GM21390 (cell line): Measurements from ENCODE around the gene G6PC1.
"Not testable (repeated sequence)": the region's sequence is repeated elsewhere in the genome, so short reads cannot be mapped to it uniquely, and the experiment has no call there.

Source experiments
- ATAC-seq: cut with Tn5 transposase; IDR thresholded peaks from one replicate; pipeline ENCODE4 v1.9.1; 2021; ENCODE audit not compliant: unreplicated experiment

Gene G6PC1

DNA sequence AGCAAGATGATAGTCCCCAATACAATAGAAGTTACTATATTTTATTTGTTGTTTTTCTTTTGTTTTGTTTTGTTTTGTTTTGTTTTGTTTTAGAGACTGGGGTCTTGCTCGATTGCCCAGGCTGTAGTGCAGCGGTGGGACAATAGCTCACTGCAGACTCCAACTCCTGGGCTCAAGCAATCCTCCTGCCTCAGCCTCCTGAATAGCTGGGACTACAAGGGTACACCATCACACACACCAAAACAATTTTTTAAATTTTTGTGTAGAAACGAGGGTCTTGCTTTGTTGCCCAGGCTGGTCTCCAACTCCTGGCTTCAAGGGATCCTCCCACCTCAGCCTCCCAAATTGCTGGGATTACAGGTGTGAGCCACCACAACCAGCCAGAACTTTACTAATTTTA lies 618 bp upstream of the G6PC1 start:
- not testable (repeated sequence) for ATAC-seq

DNA sequence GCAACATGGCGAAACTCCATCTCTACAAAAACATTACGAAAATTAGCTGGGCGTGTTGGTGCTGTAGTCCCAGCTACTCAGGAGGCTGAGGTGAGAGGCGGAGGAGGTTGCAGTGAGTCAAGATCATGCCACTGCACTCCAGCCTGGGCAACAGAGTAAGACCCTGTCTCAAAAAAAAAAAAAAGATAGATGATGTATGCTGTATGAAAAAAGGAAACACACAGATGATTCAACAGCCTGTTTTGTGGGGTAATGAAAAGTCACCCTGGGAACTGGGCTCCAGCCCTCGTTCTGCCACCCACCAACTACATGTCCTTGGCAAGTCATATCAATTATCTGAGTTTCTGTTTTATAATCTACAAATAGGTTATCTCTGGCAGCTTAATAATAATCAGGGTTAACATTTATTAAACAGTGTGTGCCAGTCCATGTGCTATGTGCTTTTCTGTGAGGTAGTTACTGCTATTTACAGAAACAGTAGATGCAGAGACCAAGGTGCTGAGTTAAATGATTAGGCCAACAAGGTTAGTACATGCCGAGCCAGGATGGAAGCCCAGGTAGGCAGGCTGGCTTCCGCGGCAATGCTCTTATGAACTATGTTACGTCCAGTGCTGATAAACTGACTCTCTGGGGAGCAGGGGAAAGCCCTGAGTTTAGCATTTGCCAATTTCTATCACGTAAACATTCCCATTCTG lies 1.1 kb downstream of the G6PC1 start:
- ATAC-seq: no peak

DNA sequence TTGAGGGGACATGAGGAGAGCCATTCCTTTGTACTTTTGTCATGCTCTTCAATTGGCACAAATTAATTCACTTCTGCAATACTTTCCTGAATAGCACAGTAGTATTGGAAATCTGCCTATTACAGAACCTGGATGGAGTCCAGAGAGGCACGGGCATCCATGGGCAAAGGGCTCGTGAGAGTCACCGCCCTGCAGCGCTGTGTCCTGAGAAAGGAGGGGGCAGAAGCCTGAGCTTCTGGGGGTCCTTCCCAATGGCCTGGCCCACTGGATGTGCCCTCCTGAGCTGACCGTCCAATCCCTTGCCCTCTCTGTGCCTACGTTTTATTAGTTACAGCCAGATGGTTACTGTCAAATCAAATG lies 3.5 kb downstream of the G6PC1 start:
- no peak for ATAC-seq

DNA sequence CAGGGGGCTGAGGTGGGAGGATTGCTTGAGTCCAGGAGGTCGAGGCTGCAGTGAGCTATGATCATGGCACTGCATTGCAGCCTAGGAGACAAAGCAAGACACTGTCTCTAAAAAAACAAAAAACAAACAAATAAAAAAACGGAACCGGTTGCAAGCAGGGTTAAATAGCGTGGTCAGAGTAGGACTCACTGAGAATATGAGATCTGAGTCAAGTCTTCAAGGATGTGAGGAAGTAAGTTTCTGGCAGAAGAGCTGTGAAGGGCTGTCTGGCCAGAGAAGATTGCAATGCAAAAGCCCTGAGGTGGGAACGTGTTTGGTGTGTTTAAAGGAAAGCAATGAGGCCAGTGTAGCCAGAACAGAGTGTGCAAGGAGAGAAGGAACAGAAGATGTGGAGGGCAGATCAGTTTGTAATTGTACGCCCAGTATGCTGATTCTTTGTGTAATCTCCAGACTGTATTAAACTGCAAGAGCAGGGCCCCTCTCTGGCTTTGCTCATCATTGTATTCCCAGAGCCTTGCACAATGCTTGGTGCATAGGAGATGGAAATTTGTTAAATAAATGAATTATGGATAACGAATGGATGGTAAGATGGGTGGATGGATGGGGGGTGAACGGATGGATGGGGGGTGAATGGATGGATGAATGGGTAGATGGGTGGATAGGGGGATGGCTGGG lies 6.3 kb downstream of the G6PC1 start:
- no peak for ATAC-seq

DNA sequence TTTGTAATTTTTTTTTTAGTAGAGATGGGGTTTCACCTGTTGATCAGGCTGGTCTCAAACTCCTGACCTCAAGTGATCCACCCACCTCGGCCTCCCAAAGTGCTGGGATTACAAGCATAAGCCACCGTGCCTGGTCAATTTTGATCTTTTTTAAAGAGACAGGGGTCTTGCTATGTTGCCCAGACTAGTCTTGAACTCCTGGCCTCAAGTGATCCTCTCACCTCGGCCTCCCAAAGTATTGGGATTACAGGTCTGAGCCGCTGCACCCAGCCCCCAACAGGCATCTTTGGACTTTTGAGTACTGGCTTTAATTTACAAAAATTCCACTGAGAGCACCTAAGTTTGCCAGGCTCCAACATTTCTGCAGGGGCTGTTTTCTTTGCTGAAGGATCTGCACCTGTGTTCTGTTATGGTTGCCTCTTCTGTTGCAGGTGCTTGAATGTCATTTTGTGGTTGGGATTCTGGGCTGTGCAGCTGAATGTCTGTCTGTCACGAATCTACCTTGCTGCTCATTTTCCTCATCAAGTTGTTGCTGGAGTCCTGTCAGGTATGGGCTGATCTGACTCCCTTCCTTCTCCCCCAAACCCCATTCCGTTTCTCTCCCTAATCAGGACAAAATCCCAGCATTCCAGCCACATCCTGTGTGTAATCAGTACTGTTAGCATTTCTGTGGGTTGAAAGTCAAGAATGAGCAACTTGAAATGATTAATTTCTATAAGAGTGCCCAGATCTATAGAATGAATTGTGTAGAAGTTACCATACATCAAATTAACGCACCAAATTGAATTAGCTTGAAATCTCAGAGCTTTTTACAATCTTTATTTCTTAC lies 8.5 kb downstream of the G6PC1 start:
- ATAC-seq: no peak

DNA sequence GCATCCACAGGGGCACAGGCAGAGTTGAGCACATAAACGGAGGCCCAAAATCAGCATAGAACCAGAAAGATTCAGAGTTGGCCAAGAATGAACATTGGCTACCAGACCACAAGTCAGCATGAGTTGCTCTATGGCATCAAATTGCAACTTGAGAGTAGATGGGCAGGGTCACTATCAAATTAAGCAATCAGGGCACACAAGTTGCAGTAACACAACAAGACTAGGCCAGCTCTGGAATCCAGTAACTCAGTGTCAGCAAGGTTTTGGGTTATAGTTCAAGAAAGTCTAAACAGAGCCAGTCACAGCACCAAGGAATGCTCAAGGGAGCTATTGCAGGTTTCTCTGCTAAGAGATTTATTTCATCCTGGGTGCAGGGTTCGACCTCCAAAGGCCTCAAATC lies 12.9 kb downstream of the G6PC1 start:
- ATAC-seq: no peak

DNA sequence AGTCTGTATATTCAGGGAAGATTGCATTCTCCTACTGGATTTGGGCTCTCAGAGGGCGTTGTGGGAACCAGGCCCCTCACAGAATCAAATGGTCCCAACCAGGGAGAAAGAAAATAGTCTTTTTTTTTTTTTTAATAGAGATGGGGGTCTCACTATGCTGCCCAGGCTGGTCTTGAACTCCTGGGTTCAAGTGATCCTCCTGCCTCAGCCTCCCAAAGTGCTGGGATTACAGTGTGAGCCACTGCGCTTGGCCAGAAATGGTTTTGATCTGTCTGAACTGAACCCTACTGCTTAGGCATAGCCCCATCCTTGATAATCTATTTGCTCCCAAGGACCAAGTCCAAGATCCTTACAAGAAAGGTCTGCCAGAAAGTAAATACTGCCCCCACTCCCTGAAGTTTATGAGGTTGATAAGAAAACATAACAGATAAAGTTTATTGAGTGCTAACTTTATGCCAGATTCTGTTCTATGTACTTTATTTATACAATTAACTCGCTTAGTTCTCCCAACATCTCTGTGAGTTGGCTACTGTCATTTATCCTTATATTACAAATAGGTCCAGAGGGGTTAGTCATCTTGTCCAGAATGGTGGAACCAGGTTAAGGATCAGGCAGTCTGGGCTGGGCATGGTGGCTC lies 13.5 kb downstream of the G6PC1 start:
- ATAC-seq: no peak

DNA sequence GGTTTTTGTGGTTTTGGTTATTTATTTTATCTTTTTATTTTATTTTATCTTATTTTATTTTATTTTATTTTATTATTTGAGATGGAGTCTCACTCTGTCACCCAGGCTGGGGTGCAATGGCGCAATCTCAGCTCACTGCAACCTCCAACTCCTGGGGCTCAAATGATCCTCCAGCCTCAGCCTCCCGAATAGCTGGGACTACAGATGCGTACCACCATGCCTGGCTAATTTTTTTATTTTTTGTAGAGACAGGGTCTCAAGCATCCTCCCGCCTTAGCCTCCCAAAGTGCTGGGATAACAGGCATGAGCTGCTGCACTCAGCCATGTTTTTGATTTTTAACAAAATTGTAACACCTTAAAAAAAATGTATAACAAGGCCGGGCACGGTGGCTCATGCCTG lies 14.7 kb downstream of the G6PC1 start:
- not testable (repeated sequence) for ATAC-seq

DNA sequence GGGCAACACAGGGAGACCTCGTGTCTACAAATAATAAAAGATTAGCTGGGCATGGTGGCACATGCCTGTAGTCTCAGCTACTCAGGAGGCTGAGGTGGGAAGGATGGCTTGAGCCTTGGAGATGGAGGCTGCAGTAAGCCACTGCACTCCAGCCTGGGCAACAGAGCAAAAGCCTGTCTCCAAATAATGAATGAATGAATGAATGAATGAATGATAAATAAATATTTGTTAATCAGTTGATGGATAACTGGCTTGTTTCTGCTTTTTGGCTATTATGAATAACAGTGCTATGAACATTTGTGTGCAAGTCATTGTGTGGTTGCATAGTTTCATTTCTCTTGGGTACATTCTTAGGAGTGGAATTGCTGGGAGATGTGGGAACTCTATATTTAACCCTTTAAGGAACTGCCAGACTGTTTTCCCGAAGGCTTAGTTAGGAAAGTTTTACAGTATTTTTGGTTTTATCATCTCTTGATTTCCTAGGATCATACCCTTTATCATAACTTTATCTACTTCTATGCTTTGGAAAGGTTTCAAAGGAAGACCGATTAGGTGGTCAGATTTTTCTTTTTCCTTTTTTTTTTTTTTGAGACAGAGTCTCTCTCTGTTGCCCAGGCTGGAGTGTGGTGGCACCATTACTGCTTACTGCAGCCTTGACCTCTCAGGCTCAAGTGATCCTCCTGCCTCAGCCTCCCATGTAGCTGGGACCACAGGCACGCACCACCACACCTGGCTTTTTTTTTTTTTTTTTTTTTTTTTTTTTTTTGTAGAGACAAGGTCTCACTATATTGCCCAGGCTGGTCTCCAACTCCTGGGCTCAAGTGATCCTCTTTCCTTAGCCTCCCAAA lies 16.0 kb downstream of the G6PC1 start:
- ATAC-seq: not testable (repeated sequence)

DNA sequence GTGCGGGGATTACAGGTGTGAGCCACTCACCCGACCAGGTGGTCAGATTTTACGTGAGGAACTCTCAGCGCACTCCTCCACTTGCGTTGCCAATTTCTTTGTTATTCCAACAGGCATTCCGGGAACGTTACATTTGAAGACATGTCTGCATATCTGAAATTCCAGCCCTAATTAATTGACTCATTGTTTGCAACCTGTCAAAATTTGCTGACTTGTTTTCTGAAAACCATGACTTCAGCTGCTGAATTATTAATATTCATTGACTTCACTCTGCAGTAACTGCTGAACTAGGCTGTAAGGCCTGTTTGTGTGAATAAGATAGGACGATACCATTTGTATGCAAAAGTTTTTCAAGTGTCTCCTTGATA lies 16.6 kb downstream of the G6PC1 start:
- no peak for ATAC-seq

DNA sequence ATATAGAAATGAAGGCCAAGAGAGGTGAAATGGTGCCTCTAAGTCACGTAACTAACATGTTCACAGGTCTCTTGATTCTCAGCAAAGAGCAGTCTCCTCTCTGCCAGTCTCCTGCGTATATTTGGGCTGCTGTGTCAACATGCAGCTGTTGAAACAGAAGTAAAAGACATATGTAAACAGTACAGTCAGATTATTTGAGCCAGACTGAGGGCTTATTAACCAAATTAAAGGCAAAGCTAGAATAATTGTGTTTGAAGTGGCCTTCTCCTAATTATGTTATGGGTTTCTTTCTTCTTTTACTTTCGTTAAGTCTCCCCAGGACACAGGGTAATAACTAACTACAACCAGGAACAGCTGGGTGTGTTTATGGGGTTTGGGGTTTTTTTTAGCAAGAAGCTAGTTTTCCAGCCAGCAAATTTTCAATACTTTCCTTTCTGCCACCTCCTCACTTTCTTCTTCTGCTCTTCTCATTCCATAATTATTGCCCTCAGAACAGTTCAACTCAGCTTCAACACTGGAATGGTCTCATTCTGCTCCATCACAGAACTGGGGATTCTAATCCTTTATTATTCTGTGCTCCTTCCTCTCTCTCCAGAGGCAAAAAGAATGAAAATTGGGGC lies 18.4 kb downstream of the G6PC1 start:
- ATAC-seq: no peak

DNA sequence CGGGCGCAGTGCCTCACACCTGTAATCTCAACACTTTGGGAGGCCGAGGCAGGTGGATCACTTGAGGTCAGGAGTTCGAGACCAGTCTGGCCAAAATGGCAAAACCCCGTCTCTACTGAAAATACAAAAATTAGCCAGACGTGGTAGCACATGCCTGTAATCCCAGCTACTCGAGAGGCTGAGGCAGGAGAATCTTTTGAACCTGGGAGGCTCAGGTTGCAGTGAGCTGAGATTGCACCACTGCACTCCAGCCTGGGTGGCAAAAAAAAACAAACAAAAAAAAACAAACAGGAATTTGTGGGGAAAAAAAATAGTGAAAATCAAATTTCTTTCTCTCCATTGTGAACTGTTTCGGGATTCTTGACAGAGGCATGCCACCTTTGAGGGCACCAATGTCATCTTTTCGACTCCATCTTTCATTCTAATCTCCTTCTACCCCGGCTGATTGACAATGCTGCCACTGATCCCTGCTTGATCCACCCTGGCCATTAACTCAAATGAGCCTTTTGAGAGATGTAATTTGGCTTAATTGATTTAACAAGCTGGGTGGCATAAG lies 19.0 kb downstream of the G6PC1 start:
- not testable (repeated sequence) for ATAC-seq

DNA sequence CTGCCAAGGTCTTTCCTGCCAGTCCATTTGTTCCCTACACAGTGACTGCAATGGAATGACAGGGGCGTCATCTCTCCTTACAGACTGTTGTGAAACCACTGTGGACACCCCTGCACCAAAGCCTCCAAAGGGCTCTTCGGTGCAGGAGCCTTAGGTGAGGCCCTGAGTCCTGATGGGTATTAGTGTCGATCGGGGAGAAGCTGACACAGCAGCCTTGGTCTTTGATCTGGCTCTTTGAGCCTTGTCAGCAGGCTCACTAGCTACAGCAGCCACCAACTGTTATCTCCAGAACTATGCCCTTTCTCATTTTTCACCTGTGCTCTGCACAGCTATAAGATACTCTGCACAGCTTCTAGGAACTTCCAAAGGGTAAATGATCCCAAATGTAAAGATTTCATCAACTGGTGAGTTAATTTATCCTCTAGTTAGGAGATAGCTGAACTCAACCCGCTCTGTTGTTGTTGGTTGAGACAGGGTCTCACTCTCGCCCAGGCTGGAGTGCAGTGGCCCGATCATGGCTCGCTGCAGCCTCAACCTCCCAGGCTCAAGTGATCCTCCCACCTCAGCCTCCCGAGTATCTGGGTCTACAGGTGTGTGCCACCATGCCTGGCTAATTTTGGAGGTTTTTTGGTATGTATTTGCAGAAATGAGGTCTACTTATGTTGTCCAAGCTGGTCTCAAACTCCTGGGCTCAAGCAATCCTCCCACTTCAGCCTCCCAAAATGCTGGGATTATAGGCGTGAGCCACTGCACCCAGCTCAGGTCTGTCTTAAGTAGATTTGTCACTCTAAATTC lies 19.7 kb downstream of the G6PC1 start:
- no peak for ATAC-seq

DNA sequence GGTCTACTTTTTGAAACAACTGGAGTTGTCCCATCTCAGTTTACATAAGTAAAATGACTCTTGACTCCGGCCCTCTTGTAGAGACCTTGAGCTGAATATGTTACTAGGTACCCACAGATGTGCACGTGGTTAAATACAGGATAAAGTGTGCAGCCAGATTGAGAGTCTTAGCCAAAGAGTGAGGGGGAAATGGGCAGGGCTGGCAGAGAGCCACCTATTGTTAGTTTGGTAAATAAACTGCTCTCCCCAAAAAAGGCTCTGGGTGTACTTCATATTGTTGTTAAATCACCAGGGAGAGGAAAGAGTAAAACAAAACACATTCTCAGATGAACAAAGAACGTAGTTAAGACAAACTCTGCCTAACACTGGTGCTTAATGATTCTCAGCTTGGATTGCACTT lies 20.3 kb downstream of the G6PC1 start:
- ATAC-seq: no peak

DNA sequence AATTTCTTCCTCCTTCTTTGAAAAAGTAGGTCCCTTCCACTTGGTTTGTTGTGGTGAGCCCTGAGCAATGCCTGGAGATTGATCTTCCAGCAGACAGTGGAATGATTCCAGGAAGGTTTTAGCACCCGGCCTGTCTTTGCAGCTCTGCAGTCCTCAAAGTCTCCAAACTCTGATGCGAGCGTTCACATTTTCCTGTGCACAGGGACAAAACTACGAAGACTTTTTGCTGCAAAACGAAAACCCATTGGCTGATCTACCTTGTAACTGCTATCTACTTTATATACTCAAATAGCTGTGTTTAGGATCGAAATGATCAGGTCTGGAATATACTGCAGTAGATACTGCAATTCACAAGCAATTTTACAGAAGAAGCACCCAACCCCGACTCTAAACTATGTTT lies 21.7 kb downstream of the G6PC1 start:
- ATAC-seq: no peak

DNA sequence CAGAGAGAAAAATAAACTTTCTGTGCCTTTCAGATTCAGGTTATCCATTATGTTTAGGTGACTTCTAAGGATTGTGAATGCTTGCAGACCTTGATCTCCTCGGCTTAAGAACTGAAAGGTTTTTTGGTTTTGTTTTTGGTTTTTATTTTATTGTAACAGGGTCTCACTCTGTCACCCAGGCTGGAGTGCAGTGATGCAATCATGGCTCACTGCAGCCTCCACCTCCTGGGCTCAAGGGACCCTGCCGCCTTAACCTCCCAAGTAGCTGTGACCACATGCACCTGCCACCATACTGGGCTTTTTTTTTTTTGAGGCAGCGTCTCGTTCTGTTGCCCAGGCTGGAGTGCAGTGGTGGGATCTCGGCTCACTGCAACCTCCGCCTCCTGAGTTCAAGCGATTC lies 22.9 kb downstream of the G6PC1 start:
- not testable (repeated sequence) for ATAC-seq

DNA sequence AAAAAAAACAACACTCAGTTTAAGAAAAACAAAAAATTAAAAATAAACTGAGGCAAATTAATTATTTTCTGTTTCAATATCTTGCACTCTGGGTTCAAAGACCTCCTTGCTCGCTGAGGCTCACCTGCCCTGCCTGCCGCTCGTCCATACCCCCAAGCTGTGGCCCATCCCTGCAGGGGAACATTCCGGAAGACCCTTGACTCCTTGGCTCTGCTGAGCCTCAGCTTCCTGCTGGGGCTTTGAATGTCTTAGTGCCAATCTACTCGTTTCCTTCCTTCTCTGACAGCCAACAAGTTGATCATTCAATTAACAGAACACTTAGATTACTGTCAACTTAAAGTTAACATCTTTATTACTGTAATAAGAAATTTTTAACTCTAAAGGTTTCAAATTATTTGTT lies 24.3 kb downstream of the G6PC1 start:
- ATAC-seq: no peak

DNA sequence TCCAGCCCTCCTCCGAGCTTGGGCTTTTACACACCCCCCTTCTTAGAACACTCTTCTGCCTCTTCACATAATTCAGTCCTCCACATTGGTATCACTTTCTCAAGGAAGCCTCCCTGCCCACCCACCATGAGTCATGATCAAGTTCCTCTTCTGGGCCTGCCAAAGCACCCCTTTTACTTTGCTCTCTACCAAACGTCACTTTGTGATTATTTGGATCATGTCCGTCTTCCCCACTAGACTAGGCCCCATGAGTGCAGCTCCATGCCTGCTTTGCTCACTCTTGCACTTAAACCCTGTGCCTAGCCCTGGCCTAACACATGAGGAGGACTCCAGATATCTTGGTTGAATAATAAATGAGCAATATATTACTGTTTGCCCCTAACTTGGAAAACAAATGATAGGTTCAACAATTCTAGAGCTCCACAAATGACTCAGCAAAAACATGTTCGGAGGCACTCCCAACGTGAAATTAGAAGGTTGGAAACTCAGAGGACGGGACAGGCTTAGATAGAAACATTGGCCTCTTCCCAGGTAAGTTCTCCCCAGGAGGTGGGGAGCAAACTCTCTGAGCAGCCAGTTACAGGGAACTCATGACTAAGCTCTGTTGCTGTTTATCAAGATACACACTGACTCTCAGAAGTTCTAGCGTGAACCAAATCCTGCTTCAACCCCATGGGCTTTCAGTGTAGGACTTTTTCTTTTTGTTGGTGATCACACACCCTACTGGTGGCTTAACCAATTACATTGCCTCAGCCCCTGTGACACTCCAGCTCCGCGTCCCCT lies 28.3 kb downstream of the G6PC1 start:
- peak; percentile 51 for ATAC-seq

DNA sequence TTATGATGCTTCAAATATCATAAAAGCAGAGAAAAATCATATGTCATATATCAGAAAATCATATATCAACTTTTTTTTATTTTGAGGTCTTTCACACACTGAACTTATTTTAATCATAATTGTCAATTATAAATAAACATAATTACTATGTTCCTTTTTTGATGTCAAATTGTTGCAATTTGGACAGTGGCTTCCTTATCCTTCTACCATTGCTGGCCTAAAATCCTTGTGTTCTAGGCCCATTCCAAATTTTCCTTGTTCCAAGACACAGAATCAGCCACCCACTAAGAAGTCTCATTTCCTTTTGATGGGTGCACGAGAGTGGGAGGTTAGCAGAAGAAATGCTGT lies 28.9 kb downstream of the G6PC1 start:
- ATAC-seq: no peak
